Measurements from ENCODE around the gene NT5DC3.

The NT5DC3 gene

GRCh38 chr12:103737881-103738280, 103.2 kb downstream of the NT5DC3 start:
- DNase-seq = no peak

- DNase-seq = no peak
Observed at GRCh38 chr12:103736572-103736971, 104.5 kb downstream of the NT5DC3 start.

- no peak for DNase-seq
Observed at GRCh38 chr12:103735291-103735690, 105.7 kb downstream of the NT5DC3 start.

- DNase-seq = no peak
Observed at GRCh38 chr12:103734863-103735262, 106.2 kb downstream of the NT5DC3 start.

DNA sequence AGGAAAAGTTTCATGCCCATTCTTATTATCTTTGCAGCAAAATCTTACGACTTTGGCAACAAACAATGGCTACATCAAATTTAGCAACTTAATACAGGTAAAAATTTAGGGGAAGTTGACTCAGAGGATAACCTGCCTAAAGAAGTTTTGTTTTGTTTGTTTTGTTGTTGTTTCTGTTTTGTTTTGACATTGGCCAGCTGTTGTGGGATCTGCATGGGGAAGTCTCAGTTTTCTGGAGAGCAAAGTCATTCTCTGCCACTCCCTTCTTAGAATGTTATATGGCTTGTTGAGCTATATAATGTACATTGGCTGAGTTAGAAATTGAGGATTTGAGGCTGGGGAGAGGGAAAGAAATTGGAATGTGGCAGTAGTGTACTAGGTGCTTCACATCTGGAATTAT, 109.5 kb downstream of the NT5DC3 start:
- DNase-seq = no peak

DNA sequence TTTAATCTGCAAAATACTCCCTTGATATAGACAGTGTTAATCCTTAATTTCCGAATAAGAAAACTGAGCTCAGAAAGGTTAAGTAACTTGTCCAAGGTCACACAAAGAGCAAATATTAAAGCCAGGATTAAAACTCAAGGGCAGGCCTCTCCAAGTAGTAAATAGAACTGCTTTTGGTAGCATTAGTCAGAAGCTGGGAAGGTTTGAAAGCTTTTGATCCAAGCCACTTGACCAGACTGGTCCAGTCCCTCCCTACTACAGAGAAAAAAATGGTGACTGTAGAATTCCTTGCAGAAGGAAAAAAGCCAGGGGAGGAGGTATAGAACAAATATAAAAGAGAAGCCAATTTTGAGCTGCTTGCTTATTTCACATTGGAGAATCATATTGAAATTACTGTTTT, 111.5 kb downstream of the NT5DC3 start:
- no peak for DNase-seq

DNA sequence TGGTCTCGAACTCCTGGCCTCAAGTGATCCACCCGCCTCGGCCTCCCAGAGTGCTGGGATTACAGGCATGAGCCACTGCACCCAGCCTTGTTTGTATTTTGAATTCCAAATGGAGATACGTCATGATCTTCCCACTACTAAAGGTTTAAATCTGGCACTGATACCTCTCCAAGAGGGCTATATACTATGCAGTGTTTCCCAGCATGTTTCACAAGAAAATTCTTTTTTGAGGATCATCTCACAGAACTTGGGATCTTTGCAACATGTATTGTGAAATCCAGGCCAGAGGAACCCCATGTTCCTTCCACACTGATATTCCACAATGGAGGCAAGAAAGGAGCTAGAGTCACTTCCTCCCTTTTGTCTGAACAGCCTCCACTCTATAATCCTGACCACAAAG, 112.7 kb downstream of the NT5DC3 start:
- DNase-seq = no peak

DNA sequence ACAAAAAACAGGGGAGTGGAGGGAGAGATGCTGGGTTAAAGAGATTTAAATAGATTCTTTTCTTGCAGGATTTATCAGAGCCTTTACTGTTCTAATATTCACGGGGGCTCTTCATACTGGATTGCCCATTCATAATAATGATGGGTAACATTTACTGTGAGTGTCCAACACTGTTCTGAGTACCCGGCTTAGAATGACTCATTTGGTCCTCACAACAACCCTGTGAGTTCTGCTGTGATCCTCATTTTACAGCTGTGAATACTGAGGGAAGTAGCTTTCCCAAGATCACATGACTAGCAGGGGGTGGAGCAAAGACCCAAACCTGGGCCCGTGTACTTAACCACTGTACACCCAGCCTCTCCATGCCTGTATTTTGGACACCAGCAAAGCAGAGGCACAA, 113.4 kb downstream of the NT5DC3 start:
- no peak for DNase-seq

GRCh38 chr12:103725398-103725797, 115.6 kb downstream of the NT5DC3 start:
- no peak for DNase-seq
